Measurements from ENCODE around the gene MSANTD1.

Gene MSANTD1

GRCh38 chr4:3262208-3263052 lies 13.5 kb downstream of the MSANTD1 start:
- Histone ChIP-seq H3K4me3 (replicated peaks; ENCODE audit: insufficient read depth, low read length) (no peak overlapping the region), H3K27ac (replicated peaks) (no peak overlapping the region), H3K27me3 (ENCODE audit: insufficient read depth, poor library complexity, severe bottlenecking) (peaks cover 3% of the 10 kb centered on the region)
- TF ChIP-seq GABPA (IDR thresholded peaks at IDR 0.05; ENCODE audit: low read depth) (no peak), REST (IDR thresholded peaks at IDR 0.05; ENCODE audit: insufficient replicate concordance, low read depth) (no peak), CTCF (IDR thresholded peaks at IDR 0.05; ENCODE audit: insufficient read depth, low read length) (no peak), SPI1 (IDR thresholded peaks at IDR 0.05; ENCODE audit: borderline replicate concordance, low read depth) (no peak), POLR2AphosphoS5 (IDR thresholded peaks at IDR 0.05; ENCODE audit: low read depth) (no peak)
- no peak for DNase-seq (ENCODE audit: low read depth in 1 of 2, low spot score in 1 of 2)

DNA sequence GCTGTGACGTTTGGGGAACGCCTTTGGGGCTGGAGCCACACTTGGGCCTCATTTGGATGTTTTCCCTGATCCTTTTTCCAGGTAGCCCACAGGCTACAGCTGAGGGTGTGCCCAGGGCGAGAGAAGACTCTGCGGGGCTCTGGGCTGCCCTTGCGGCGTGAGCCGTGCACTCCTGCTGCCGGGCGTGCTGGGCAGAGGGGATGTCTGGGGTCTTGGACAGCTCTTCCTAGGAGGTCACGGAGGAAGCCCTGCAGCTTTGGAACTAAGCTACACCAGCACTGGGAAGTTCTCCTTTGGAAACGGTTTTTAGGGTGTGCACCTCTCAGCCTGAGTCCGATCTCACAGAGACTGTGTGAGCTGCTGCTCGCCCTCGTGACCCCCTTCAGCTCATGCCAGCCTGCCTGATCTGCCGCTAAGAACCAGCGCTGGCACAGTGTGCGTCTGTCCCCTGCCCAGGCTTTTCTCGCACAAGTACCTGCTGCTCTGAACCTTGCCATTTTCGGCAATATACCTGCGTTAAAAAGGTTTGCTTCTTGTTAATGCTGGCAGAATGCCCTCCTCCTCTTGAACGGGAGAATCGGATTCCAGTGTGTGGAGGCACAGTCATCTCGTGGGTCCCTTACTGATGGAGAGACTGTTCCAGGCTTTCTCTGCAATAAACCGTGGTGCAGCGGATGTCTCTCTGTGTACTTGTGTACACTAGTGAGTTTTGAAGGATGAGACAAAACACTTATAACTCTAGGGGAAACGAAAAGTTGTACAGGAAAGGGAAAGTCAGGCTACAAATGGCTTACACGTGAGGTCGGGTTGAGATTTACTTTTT lies 14.3 kb downstream of the MSANTD1 start:
- Histone ChIP-seq H3K27me3 (ENCODE audit: insufficient read depth, poor library complexity, severe bottlenecking) (peaks cover 3% of the 10 kb centered on the region), H3K4me3 (replicated peaks; ENCODE audit: insufficient read depth, low read length) (no peak overlapping the region), H3K27ac (replicated peaks) (no peak overlapping the region)
- DNase-seq (ENCODE audit: low read depth in 1 of 2, low spot score in 1 of 2), result no peak
- TF ChIP-seq GABPA (IDR thresholded peaks at IDR 0.05; ENCODE audit: low read depth) (no peak), SPI1 (IDR thresholded peaks at IDR 0.05; ENCODE audit: borderline replicate concordance, low read depth) (no peak), POLR2AphosphoS5 (IDR thresholded peaks at IDR 0.05; ENCODE audit: low read depth) (no peak), REST (IDR thresholded peaks at IDR 0.05; ENCODE audit: insufficient replicate concordance, low read depth) (no peak), CTCF (IDR thresholded peaks at IDR 0.05; ENCODE audit: insufficient read depth, low read length) (no peak)

DNA sequence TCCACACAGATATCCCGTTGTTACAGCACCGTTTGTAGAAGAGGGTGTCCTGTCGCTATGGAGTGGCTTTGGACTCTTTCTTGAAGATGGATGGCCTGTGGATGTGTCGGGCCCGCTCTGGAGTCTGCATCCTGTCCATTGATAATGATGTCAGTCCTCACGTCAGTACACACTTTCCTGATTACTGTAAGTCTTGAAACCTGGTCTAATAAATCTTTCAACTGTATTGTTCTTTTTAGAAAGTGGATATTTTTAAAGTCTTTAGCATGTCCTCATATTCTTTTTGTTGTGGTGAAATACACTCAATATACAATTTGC lies 14.9 kb downstream of the MSANTD1 start:
- H3K27me3 ChIP-seq (ENCODE audit: insufficient read depth, poor library complexity, severe bottlenecking), result peaks cover 3% of the 10 kb centered on the region
- no peak for TF ChIP-seq POLR2AphosphoS5 (IDR thresholded peaks at IDR 0.05; ENCODE audit: low read depth)
- no peak for TF ChIP-seq GABPA (IDR thresholded peaks at IDR 0.05; ENCODE audit: low read depth)
- TF ChIP-seq SPI1 (IDR thresholded peaks at IDR 0.05; ENCODE audit: borderline replicate concordance, low read depth), result no peak
- TF ChIP-seq REST (IDR thresholded peaks at IDR 0.05; ENCODE audit: insufficient replicate concordance, low read depth), result no peak
- TF ChIP-seq CTCF (IDR thresholded peaks at IDR 0.05; ENCODE audit: insufficient read depth, low read length), result no peak
- no peak overlapping the region for H3K4me3 ChIP-seq (replicated peaks; ENCODE audit: insufficient read depth, low read length)
- no peak overlapping the region for H3K27ac ChIP-seq (replicated peaks)
- no peak for DNase-seq (ENCODE audit: low read depth in 1 of 2, low spot score in 1 of 2)

Data from HL-60 (cell line).